GM21528 (cell line): ENCODE results near the gene ZNF574.

Experiments used
- ATAC-seq: cut with Tn5 transposase; IDR thresholded peaks from one replicate; pipeline ENCODE4 v1.9.1; 2021; ENCODE audit warnings: mild to moderate bottlenecking, moderate library complexity; ENCODE audit not compliant: unreplicated experiment, low FRiP score

The ZNF574 gene

GRCh38 chr19:42078538-42079275, 2.7 kb downstream of the ZNF574 start:
- no peak for ATAC-seq

GRCh38 chr19:42079276-42079669, 3.3 kb downstream of the ZNF574 start:
- ATAC-seq, result no peak

GRCh38 chr19:42079886-42080763, 4.2 kb downstream of the ZNF574 start:
- ATAC-seq, result no peak

- ATAC-seq, result no peak
These were observed 4.9 kb downstream of the ZNF574 start for GRCh38 chr19:42080764-42081375.

GRCh38 chr19:42081584-42082203, 5.7 kb downstream of the ZNF574 start:
- ATAC-seq, result no peak

GRCh38 chr19:42083537-42083936, 7.6 kb downstream of the ZNF574 start:
- ATAC-seq, result no peak

- ATAC-seq, result no peak
These were observed 10.3 kb downstream of the ZNF574 start for GRCh38 chr19:42086188-42086736.

GRCh38 chr19:42086770-42087550, 11.0 kb downstream of the ZNF574 start:
- ATAC-seq, result no peak

- no peak for ATAC-seq
These were observed 12.7 kb downstream of the ZNF574 start for GRCh38 chr19:42088471-42089190.

GRCh38 chr19:42089191-42089750, 13.3 kb downstream of the ZNF574 start:
- ATAC-seq, result no peak

- ATAC-seq, result no peak
These were observed 13.8 kb downstream of the ZNF574 start for GRCh38 chr19:42089772-42090171.

GRCh38 chr19:42090672-42091071, 14.7 kb downstream of the ZNF574 start:
- no peak for ATAC-seq

- no peak for ATAC-seq
These were observed 15.3 kb downstream of the ZNF574 start for GRCh38 chr19:42091300-42091699.

GRCh38 chr19:42091742-42092141, 15.8 kb downstream of the ZNF574 start:
- no peak for ATAC-seq

GRCh38 chr19:42092350-42092749, 16.4 kb downstream of the ZNF574 start:
- no peak for ATAC-seq

GRCh38 chr19:42093505-42093904, 17.5 kb downstream of the ZNF574 start:
- no peak for ATAC-seq

GRCh38 chr19:42093926-42094325, 18.0 kb downstream of the ZNF574 start:
- no peak for ATAC-seq

GRCh38 chr19:42095142-42095813, 19.3 kb downstream of the ZNF574 start:
- ATAC-seq, result no peak
